HFF-Myc (cell line): ENCODE measurements around the gene TRIM49D2.
"Not testable (repeated sequence)": the region's sequence is repeated elsewhere in the genome, so short reads cannot be mapped to it uniquely, and the experiment has no call there.

Experiments
- DNase-seq: peaks from one replicate; pipeline ENCODE4 v3.0.0-alpha.2; 2011; ENCODE audit warnings: low read depth; ENCODE audit errors: extremely low read depth
- H3K4me3 ChIP-seq: replicated peaks from 2 replicates; pipeline ENCODE4 v1.5.1; 2011; ENCODE audit warnings: low read depth, mild to moderate bottlenecking, control low read depth, low read length
- TF ChIP-seq, protein P1 (sequence below): IDR thresholded peaks from 2 replicates; pipeline ENCODE4 v1.5.1; 2012; ENCODE audit warnings: mild to moderate bottlenecking, low read depth, low read length, control low read depth; ENCODE audit errors: missing control alignments

The TRIM49D2 gene, protein sequence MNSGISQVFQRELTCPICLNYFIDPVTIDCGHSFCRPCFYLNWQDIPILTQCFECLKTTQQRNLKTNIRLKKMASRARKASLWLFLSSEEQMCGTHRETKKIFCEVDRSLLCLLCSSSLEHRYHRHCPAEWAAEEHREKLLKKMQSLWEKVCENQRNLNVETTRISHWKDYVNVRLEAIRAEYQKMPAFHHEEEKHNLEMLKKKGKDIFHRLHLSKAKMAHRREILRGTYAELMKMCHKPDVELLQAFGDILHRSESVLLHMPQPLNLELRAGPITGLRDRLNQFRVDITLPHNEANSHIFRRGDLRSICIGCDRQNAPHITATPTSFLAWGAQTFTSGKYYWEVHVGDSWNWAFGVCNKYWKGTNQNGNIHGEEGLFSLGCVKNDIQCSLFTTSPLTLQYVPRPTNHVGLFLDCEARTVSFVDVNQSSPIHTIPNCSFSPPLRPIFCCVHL

GRCh38 chr11:89923764-89924163 lies at the start of gene TRIM49D2:
Gene TRIM49D2, plus strand, starts transcription at chr11:89924064. Its CDS starts 2,698 bp downstream, at chr11:89926762.
- DNase-seq, H3K4me3 ChIP-seq: not testable (repeated sequence)

GRCh38 chr11:89877511-89877910 lies 46.4 kb upstream of the TRIM49D2 start:
- DNase-seq, H3K4me3 ChIP-seq: not testable (repeated sequence)

DNA sequence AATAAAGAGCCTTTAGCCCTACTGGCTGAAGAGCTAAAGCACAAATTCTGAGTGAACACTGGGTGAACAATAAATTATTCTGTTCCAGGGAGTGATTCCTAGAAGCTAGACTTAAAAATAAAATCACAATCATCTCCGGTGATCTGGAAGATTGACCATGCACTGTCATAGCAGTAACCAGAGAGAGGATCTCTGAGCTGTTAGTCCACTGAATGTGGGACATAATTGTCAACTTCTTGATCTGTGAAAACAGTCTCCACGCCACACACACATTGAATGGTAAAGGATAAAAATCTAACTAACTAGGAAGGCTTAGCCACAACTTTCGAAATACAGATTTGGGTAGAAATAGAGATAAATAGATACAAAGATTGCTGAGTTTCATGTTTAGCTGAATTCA lies 30.6 kb upstream of the TRIM49D2 start:
- not testable (repeated sequence) for H3K4me3 ChIP-seq, DNase-seq

GRCh38 chr11:89900809-89901208 lies 23.1 kb upstream of the TRIM49D2 start:
- DNase-seq, H3K4me3 ChIP-seq: not testable (repeated sequence)

GRCh38 chr11:89922195-89922660 lies 1.6 kb upstream of the TRIM49D2 start, which contains the start of gene TRIM49D1:
Gene TRIM49D1, minus strand, starts transcription at chr11:89922245. Its CDS starts 4,535 bp downstream, at chr11:89917710.
- H3K4me3 ChIP-seq = no peak within 1 kb of the TSS
- no peak for DNase-seq
- TF ChIP-seq, protein P1, sequence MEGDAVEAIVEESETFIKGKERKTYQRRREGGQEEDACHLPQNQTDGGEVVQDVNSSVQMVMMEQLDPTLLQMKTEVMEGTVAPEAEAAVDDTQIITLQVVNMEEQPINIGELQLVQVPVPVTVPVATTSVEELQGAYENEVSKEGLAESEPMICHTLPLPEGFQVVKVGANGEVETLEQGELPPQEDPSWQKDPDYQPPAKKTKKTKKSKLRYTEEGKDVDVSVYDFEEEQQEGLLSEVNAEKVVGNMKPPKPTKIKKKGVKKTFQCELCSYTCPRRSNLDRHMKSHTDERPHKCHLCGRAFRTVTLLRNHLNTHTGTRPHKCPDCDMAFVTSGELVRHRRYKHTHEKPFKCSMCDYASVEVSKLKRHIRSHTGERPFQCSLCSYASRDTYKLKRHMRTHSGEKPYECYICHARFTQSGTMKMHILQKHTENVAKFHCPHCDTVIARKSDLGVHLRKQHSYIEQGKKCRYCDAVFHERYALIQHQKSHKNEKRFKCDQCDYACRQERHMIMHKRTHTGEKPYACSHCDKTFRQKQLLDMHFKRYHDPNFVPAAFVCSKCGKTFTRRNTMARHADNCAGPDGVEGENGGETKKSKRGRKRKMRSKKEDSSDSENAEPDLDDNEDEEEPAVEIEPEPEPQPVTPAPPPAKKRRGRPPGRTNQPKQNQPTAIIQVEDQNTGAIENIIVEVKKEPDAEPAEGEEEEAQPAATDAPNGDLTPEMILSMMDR = no peak

GRCh38 chr11:89960833-89961232 lies 37.0 kb downstream of the TRIM49D2 start:
- DNase-seq = not testable (repeated sequence)

GRCh38 chr11:89965737-89966136 lies 41.9 kb downstream of the TRIM49D2 start, which contains the start of gene TRIM64:
Gene TRIM64, plus strand, starts transcription at chr11:89966037. Its CDS starts 2,467 bp downstream, at chr11:89968504.
- DNase-seq, H3K4me3 ChIP-seq: not testable (repeated sequence)

More at GRCh38 chr11:89960833-89961232, 37.0 kb downstream of the TRIM49D2 start:
- H3K4me3 ChIP-seq = not testable (repeated sequence)
